Measurements from ENCODE around the gene STX2. TPM values are rescaled to one million over a fixed set of nuclear protein-coding genes. Genes with fewer than 3 reads are reported as not detected.
"Not testable (repeated sequence)": the region's sequence is repeated elsewhere in the genome, so short reads cannot be mapped to it uniquely, and the experiment has no call there.

STX2 gene
- total and polyA plus RNA-seq, 4 donors, result 11.9 to 28.4 (median 20.9) TPM

DNA sequence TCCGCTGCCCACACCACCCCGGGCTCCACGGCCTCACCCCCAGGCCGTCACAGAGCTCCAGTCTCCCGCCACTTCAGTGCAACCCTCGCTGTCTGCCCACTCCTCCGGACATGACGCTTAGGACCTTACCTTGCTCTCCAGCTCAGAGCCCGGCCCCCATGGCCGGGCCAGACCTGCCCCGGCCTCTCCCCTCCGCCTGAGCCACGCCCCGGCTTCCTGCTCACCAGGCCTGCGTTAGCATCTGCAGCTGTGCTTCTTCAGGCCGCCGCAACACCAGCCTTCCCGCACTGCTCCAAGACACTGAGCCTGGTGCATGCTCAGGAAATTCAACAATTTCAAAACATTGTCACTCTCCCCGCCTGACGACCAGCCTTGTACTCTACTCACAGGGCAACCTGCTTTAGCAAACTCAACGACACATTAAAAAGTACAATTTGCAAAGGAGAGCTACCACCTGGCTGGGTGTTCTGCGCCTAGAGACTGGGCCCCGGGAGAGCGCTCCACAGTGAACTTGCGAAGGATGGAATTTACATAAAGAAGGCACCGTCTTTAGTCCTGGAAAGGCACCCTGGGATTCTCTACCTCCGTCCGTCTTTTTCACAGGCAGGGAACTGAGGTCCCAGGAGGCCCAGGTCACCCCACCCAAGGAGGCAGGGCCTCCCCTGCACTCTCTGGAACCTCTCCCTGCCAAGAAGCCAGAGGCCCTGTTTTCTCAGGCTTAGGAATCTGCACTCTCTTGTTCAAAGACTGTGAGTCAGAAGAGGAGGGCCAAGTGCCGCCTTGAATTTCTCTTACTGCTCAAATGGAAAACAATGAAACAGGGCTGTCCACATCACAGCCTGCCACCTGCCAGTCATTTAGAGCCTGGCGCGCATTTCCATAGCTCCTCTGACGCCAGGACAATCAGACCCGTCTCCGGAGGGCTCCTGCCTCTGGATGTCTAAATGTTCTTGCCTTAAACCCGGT, 51.3 kb downstream of the STX2 start:
- TF ChIP-seq, protein P1, sequence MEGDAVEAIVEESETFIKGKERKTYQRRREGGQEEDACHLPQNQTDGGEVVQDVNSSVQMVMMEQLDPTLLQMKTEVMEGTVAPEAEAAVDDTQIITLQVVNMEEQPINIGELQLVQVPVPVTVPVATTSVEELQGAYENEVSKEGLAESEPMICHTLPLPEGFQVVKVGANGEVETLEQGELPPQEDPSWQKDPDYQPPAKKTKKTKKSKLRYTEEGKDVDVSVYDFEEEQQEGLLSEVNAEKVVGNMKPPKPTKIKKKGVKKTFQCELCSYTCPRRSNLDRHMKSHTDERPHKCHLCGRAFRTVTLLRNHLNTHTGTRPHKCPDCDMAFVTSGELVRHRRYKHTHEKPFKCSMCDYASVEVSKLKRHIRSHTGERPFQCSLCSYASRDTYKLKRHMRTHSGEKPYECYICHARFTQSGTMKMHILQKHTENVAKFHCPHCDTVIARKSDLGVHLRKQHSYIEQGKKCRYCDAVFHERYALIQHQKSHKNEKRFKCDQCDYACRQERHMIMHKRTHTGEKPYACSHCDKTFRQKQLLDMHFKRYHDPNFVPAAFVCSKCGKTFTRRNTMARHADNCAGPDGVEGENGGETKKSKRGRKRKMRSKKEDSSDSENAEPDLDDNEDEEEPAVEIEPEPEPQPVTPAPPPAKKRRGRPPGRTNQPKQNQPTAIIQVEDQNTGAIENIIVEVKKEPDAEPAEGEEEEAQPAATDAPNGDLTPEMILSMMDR (IDR thresholded peaks at IDR 0.05; ENCODE audit: control extremely low read depth, extremely low read depth), result no peak
- WGBS, 2 donors, result 90 to 91% methylated on average over 35 of the region's 35 CpGs
- ATAC-seq (ENCODE audit: insufficient read depth, low FRiP score) (no peak), DNase-seq (peak; percentile 10 to 51 (median 32))
- H3K9ac ChIP-seq (ENCODE audit: insufficient read depth in 1 of 2, low read length in 2 of 2), result no peak overlapping the region
- H3K9me3 ChIP-seq (ENCODE audit: control insufficient read depth in 4 of 4, insufficient read depth in 3 of 4, low read length in 3 of 4), result peaks cover 1 to 8% (median 5%) of the 10 kb centered on the region in 4 donors
- peaks cover 0 to 15% (median 8%) of the 10 kb centered on the region in 4 donors for H3K36me3 ChIP-seq (ENCODE audit: control insufficient read depth in 4 of 4, insufficient read depth in 4 of 4, low read length in 4 of 4)
- H3K27me3 ChIP-seq (ENCODE audit: control insufficient read depth in 3 of 3, insufficient read depth in 3 of 3, low read length in 2 of 3), result no peaks in the 10 kb centered on the region
- no peak overlapping the region for H3K27ac ChIP-seq (ENCODE audit: low read depth in 1 of 2, low read length in 1 of 2)
- no peak overlapping the region for H3K4me3 ChIP-seq
- no peaks in the 10 kb centered on the region for H3K4me1 ChIP-seq (ENCODE audit: control insufficient read depth in 5 of 5, insufficient read depth in 5 of 5, low read length in 5 of 5)

GRCh38 chr12:130787041-130787440, 52.0 kb downstream of the STX2 start:
- DNase-seq (no peak), ATAC-seq (ENCODE audit: insufficient read depth, low FRiP score) (no peak)
- Histone ChIP-seq H3K4me3 (no peak overlapping the region), H3K27ac (ENCODE audit: low read depth in 1 of 2, low read length in 1 of 2) (no peak overlapping the region), H3K9ac (ENCODE audit: insufficient read depth in 1 of 2, low read length in 2 of 2) (no peak overlapping the region), H3K36me3 (ENCODE audit: control insufficient read depth in 4 of 4, insufficient read depth in 4 of 4, low read length in 4 of 4) (peaks cover 0 to 18% (median 8%) of the 10 kb centered on the region in 4 donors), H3K27me3 (ENCODE audit: control insufficient read depth in 3 of 3, insufficient read depth in 3 of 3, low read length in 2 of 3) (no peaks in the 10 kb centered on the region), H3K4me1 (ENCODE audit: control insufficient read depth in 5 of 5, insufficient read depth in 5 of 5, low read length in 5 of 5) (no peaks in the 10 kb centered on the region), H3K9me3 (ENCODE audit: control insufficient read depth in 4 of 4, insufficient read depth in 3 of 4, low read length in 3 of 4) (peaks cover 1 to 10% (median 5%) of the 10 kb centered on the region in 4 donors)
- TF ChIP-seq, protein P1 (IDR thresholded peaks at IDR 0.05; ENCODE audit: control extremely low read depth, extremely low read depth), result no peak
- WGBS, 2 donors, result 87 to 89% methylated on average over 10 of the region's 10 CpGs

GRCh38 chr12:130783110-130783715, 55.8 kb downstream of the STX2 start:
- H3K9me3 ChIP-seq (ENCODE audit: control insufficient read depth in 4 of 4, insufficient read depth in 3 of 4, low read length in 3 of 4), result peaks cover 1 to 10% (median 5%) of the 10 kb centered on the region in 4 donors
- 80 to 82% methylated on average over 18 of the region's 18 CpGs for WGBS, 2 donors
- DNase-seq, result no peak

GRCh38 chr12:130782245-130782644, 56.8 kb downstream of the STX2 start:
- not testable (repeated sequence) for ATAC-seq (ENCODE audit: insufficient read depth, low FRiP score); H3K4me1 ChIP-seq (ENCODE audit: control insufficient read depth in 5 of 5, insufficient read depth in 5 of 5, low read length in 5 of 5); H3K27ac ChIP-seq (ENCODE audit: low read depth in 1 of 2, low read length in 1 of 2); H3K9ac ChIP-seq (ENCODE audit: insufficient read depth in 1 of 2, low read length in 2 of 2); H3K4me3 ChIP-seq; H3K27me3 ChIP-seq (ENCODE audit: control insufficient read depth in 3 of 3, insufficient read depth in 3 of 3, low read length in 2 of 3); DNase-seq
- Histone ChIP-seq H3K36me3 (ENCODE audit: control insufficient read depth in 4 of 4, insufficient read depth in 4 of 4, low read length in 4 of 4) (peaks cover 0 to 13% (median 3%) of the 10 kb centered on the region in 4 donors), H3K9me3 (ENCODE audit: control insufficient read depth in 4 of 4, insufficient read depth in 3 of 4, low read length in 3 of 4) (peaks cover 1 to 11% (median 5%) of the 10 kb centered on the region in 4 donors)
- 89 to 91% methylated on average over 11 to 13 of the region's 13 CpGs for WGBS, 2 donors

More at GRCh38 chr12:130783110-130783715, 55.8 kb downstream of the STX2 start:
- peaks cover 0 to 16% (median 3%) of the 10 kb centered on the region in 4 donors for H3K36me3 ChIP-seq (ENCODE audit: control insufficient read depth in 4 of 4, insufficient read depth in 4 of 4, low read length in 4 of 4)
- no peak overlapping the region for H3K4me3 ChIP-seq
- TF ChIP-seq, protein P1 (IDR thresholded peaks at IDR 0.05; ENCODE audit: control extremely low read depth, extremely low read depth), result no peak
- H3K27ac ChIP-seq (ENCODE audit: low read depth in 1 of 2, low read length in 1 of 2), result no peak overlapping the region
- H3K4me1 ChIP-seq (ENCODE audit: control insufficient read depth in 5 of 5, insufficient read depth in 5 of 5, low read length in 5 of 5), result no peaks in the 10 kb centered on the region
- H3K9ac ChIP-seq (ENCODE audit: insufficient read depth in 1 of 2, low read length in 2 of 2), result no peak overlapping the region
- no peak for ATAC-seq (ENCODE audit: insufficient read depth, low FRiP score)
- no peaks in the 10 kb centered on the region for H3K27me3 ChIP-seq (ENCODE audit: control insufficient read depth in 3 of 3, insufficient read depth in 3 of 3, low read length in 2 of 3)
